ENCODE results near the gene ZNHIT1.

GRCh38 chr7:101226721-101227120 lies 8.8 kb downstream of the ZNHIT1 start:
- no peak for TF ChIP-seq GATA2 (CRISPR knock-in tag; IDR thresholded peaks at IDR 0.05)
- no peak for TF ChIP-seq POLR2AphosphoS5 (IDR thresholded peaks at IDR 0.05; ENCODE audit: low read depth, low read length)
- no peak for TF ChIP-seq RAD21 (IDR thresholded peaks at IDR 0.05; ENCODE audit: low read length)
- TF ChIP-seq NRF1 (IDR thresholded peaks at IDR 0.05; ENCODE audit: low read depth, low read length) = no peak
- TF ChIP-seq TEAD4 (IDR thresholded peaks at IDR 0.05; ENCODE audit: borderline replicate concordance, insufficient read depth) = no peak
- no peak for TF ChIP-seq CTCF (IDR thresholded peaks at IDR 0.05)
- TF ChIP-seq, protein P1, sequence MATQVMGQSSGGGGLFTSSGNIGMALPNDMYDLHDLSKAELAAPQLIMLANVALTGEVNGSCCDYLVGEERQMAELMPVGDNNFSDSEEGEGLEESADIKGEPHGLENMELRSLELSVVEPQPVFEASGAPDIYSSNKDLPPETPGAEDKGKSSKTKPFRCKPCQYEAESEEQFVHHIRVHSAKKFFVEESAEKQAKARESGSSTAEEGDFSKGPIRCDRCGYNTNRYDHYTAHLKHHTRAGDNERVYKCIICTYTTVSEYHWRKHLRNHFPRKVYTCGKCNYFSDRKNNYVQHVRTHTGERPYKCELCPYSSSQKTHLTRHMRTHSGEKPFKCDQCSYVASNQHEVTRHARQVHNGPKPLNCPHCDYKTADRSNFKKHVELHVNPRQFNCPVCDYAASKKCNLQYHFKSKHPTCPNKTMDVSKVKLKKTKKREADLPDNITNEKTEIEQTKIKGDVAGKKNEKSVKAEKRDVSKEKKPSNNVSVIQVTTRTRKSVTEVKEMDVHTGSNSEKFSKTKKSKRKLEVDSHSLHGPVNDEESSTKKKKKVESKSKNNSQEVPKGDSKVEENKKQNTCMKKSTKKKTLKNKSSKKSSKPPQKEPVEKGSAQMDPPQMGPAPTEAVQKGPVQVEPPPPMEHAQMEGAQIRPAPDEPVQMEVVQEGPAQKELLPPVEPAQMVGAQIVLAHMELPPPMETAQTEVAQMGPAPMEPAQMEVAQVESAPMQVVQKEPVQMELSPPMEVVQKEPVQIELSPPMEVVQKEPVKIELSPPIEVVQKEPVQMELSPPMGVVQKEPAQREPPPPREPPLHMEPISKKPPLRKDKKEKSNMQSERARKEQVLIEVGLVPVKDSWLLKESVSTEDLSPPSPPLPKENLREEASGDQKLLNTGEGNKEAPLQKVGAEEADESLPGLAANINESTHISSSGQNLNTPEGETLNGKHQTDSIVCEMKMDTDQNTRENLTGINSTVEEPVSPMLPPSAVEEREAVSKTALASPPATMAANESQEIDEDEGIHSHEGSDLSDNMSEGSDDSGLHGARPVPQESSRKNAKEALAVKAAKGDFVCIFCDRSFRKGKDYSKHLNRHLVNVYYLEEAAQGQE (IDR thresholded peaks at IDR 0.05; ENCODE audit: low read depth, low read length) = no peak
- TF ChIP-seq JUND (IDR thresholded peaks at IDR 0.05) = no peak
- TF ChIP-seq RCOR1 (IDR thresholded peaks at IDR 0.05; ENCODE audit: low read length) = no peak
- TF ChIP-seq, protein P2, sequence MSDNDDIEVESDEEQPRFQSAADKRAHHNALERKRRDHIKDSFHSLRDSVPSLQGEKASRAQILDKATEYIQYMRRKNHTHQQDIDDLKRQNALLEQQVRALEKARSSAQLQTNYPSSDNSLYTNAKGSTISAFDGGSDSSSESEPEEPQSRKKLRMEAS (IDR thresholded peaks at IDR 0.05; ENCODE audit: low read depth) = no peak
- no peak for TF ChIP-seq SMC3 (IDR thresholded peaks at IDR 0.05; ENCODE audit: low read depth, low read length)
- TF ChIP-seq TAF1 (IDR thresholded peaks at IDR 0.05; ENCODE audit: borderline replicate concordance, low read depth, low read length) = no peak
- TF ChIP-seq FOSL2 (IDR thresholded peaks at IDR 0.05; ENCODE audit: borderline replicate concordance, low read depth) = no peak
